Cerebellar nuclear complex (tissue), 1 donor: ENCODE data around the gene CABLES2.

Experiments
- DNase-seq, 2 experiments: peaks; one replicate each; lab custom pipeline; 2025; lab: John Stamatoyannopoulos, UW

The CABLES2 gene

GRCh38 chr20:62347445-62347844 is 59.6 kb downstream of the CABLES2 start:
- no peak for DNase-seq

GRCh38 chr20:62347151-62347404 is 60.0 kb downstream of the CABLES2 start:
- DNase-seq = no peak

- DNase-seq = no peak
Observed at GRCh38 chr20:62346398-62347150, 60.5 kb downstream of the CABLES2 start.

GRCh38 chr20:62345681-62346370 is 61.3 kb downstream of the CABLES2 start:
- DNase-seq = no peak

GRCh38 chr20:62344782-62345181 is 62.3 kb downstream of the CABLES2 start:
- DNase-seq = no peak

GRCh38 chr20:62344092-62344491 is 63.0 kb downstream of the CABLES2 start:
- DNase-seq = no peak

GRCh38 chr20:62342910-62343309 is 64.2 kb downstream of the CABLES2 start:
- no peak for DNase-seq

- DNase-seq = no peak
Observed at GRCh38 chr20:62339647-62340062, 67.4 kb downstream of the CABLES2 start.
